Heart left ventricle (tissue), 13 donors: ENCODE results near the gene ZNF17.
A peak's percentile ranks its signal among the peaks of the same experiment; 100 is the strongest.

Experiments used
- POLR2A ChIP-seq, 2 donors: fragments of 450-650 bp; IDR thresholded peaks; one replicate each; pipeline ENCODE4 v1.6.1; 2017; ENCODE audit warnings: antibody characterized with exemption in 2 of 2, mild to moderate bottlenecking in 2 of 2, moderate library complexity in 2 of 2
- TF ChIP-seq, protein P1 (sequence below), 12 donors: fragments of 200-600 bp; sonication (generic) in 4 of 12; IDR thresholded peaks; one replicate each; pipeline versions ENCODE4 v1.5.0 to v1.8.0; 2018 to 2022; ENCODE audit warnings: antibody characterized with exemption in 12 of 12, mild to moderate bottlenecking in 5 of 12
- donor health status: ischemic (EF 13 %, LVEDD 7.1; RV severe dilation, severe dysfunction).
- donor health status: DM: no; HTN: yes; CAD: no.
- donor health status: DM: no; HTN: no; CAD: no.
- donor health status: ischemic (EF 25% LVEDD 6.9; RV normal size, moderate dysfunction).
- donor health status: ischemic (EF 25% LVEDD 5.7; RV mildly dilated, moderate dysfunction).
- donor health status: ischemic (EF 35%, LVEDD 5.7; RV mildly dilated, moderate dysfunction).
- donor health status: nonischemic (EF 11% LVEDD 7.7; RV severe dilation, severe dysfunction).
- donor health status: DM: yes; HTN: yes; CAD: no.
- donor health status: PGD.
- donor health status: ischemic (EF 29% LVEDD 5.4; RV normal size, mild dysfunction).
- donor health status: nonischemic (EF 23%, LVEDD 6.1; RV moderate dilation, normal function).

DNA sequence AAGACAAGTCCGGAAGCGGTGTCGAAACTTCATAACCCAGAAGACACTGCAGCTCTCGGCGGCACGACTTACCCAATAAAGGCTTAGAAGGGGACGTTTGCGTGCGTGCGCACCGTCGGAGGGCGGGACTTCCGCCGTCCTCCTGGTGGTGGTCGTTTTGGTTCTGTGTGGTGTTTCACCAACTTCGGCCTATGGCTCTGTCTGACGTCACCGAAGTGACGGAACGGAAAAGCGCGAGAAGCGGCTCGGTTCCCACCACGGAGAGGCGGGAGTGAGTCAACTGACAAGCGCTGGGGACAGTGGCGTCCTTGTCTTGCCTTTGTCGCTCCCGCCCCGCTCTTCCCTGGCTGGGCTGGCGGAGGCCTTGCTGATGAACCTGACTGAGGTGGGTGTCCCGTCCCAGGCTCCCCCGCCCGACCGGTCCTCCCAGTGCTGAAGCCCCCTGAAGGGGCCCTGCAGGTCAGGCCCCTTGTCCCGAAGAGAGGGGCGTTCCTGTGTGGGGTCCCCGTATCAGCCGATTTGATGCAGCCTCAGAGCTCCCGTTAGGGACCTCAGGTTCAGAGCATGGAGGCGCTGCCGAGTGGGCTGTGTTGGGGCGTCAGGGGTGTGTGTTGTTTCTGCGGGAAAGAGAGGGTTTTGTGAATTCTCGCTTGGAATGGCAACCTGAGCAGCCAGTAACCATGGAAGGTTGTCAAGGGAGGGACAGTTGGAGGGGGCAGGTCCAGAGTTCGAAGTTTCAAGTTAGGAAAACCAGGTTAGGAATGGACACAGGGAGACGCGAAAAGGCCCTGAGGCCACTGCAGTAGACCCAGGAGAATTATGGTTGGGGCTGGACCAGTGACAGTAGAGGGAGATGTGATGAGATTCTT is 21.0 kb upstream of the ZNF17 start, which contains the start of gene ZNF548:
- TF ChIP-seq, protein P1, sequence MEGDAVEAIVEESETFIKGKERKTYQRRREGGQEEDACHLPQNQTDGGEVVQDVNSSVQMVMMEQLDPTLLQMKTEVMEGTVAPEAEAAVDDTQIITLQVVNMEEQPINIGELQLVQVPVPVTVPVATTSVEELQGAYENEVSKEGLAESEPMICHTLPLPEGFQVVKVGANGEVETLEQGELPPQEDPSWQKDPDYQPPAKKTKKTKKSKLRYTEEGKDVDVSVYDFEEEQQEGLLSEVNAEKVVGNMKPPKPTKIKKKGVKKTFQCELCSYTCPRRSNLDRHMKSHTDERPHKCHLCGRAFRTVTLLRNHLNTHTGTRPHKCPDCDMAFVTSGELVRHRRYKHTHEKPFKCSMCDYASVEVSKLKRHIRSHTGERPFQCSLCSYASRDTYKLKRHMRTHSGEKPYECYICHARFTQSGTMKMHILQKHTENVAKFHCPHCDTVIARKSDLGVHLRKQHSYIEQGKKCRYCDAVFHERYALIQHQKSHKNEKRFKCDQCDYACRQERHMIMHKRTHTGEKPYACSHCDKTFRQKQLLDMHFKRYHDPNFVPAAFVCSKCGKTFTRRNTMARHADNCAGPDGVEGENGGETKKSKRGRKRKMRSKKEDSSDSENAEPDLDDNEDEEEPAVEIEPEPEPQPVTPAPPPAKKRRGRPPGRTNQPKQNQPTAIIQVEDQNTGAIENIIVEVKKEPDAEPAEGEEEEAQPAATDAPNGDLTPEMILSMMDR (IDR thresholded peaks at IDR 0.05), result peak in 8 of 12 donors; percentile 8 to 49 (median 28)
- TF ChIP-seq POLR2A (IDR thresholded peaks at IDR 0.05), result peak; percentile 42 to 52
